GM23248 (cell line): ENCODE data around the gene SLC37A3.

ENCODE experiments used
- EZH2 ChIP-seq: fragments of 200-600 bp; sonication (generic); IDR thresholded peaks from 2 replicates; pipeline ENCODE4 v1.6.1; 2018; ENCODE audit warnings: antibody characterized with exemption, mild to moderate bottlenecking; ENCODE audit not compliant: insufficient read depth, poor library complexity, severe bottlenecking
- EZH2phosphoT487 ChIP-seq: fragments of 200-600 bp; sonication (generic); IDR thresholded peaks from 2 replicates; pipeline ENCODE4 v1.6.1; 2018; ENCODE audit warnings: antibody characterized with exemption, moderate library complexity, mild to moderate bottlenecking, low read depth; ENCODE audit not compliant: insufficient read depth

DNA sequence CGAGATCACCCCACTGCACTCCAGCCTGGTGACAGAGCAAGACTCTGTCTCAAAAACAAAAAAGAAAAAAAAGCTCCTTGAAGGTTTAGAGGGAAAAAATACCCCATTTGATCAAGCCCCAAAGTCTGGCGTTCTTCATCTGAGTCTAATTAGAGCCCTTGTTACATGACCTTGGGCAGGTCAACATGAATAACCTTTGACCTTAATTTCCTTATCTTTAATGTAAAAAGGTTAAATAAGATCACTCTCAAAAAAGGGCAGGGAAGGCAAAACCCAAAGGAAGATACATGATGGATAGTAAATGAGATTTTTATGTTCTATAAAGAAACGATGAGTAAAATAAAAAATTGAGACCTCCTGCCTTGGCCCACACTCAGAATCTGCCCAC is 40.3 kb downstream of the SLC37A3 start:
- TF ChIP-seq EZH2 (no peak), EZH2phosphoT487 (no peak)
